H54 (cell line): Measurements from ENCODE around the gene TIE1.
A peak's percentile ranks its signal among the peaks of the same experiment; 100 is the strongest.

Source experiments
- DNase-seq: peaks from one replicate; pipeline ENCODE4 v3.0.0; 2011; ENCODE audit warnings: low spot score, mixed read lengths; ENCODE audit not compliant: insufficient read length
- FAIRE-seq: peaks from 3 replicates; lab custom pipeline; 2011; peaks lifted over from hg19 to GRCh38; lab: Jason Lieb, UNC
- POLR2A ChIP-seq: IDR thresholded peaks from 2 replicates; pipeline ENCODE4 v1.6.1; 2011; ENCODE audit warnings: low read depth, mild to moderate bottlenecking, low read length

The TIE1 gene

GRCh38 chr1:43316738-43317520, 16.1 kb downstream of the TIE1 start:
- no peak for TF ChIP-seq POLR2A
- no peak for FAIRE-seq
- DNase-seq, result no peak

GRCh38 chr1:43317817-43318471, 17.2 kb downstream of the TIE1 start:
- DNase-seq, result no peak
- no peak for FAIRE-seq
- no peak for TF ChIP-seq POLR2A

GRCh38 chr1:43318831-43319230, 18.0 kb downstream of the TIE1 start:
- FAIRE-seq (no peak), DNase-seq (no peak)
- no peak for TF ChIP-seq POLR2A

- no peak for TF ChIP-seq POLR2A
- FAIRE-seq, result no peak
- no peak for DNase-seq
Observed at GRCh38 chr1:43319288-43319687, 18.5 kb downstream of the TIE1 start.

- TF ChIP-seq POLR2A, result no peak
- no peak for DNase-seq
- FAIRE-seq, result no peak
Observed at GRCh38 chr1:43319766-43320165, 19.0 kb downstream of the TIE1 start.

GRCh38 chr1:43321331-43321891, 20.6 kb downstream of the TIE1 start:
- DNase-seq (no peak), FAIRE-seq (no peak)
- TF ChIP-seq POLR2A, result no peak

- TF ChIP-seq POLR2A, result no peak
- FAIRE-seq, result no peak
Observed at GRCh38 chr1:43322506-43322905, 21.7 kb downstream of the TIE1 start.

GRCh38 chr1:43324810-43325209, 24.0 kb downstream of the TIE1 start:
- TF ChIP-seq POLR2A, result no peak
- no peak for DNase-seq
- FAIRE-seq, result no peak

More at GRCh38 chr1:43322506-43322905, 21.7 kb downstream of the TIE1 start:
- no peak for DNase-seq

- DNase-seq, result no peak
- no peak for TF ChIP-seq POLR2A
- no peak for FAIRE-seq
Observed at GRCh38 chr1:43325381-43325780, 24.6 kb downstream of the TIE1 start.

- FAIRE-seq, result no peak
- TF ChIP-seq POLR2A, result no peak
- DNase-seq, result no peak
Observed at GRCh38 chr1:43327549-43328292, 26.9 kb downstream of the TIE1 start.

GRCh38 chr1:43329995-43330751, 29.4 kb downstream of the TIE1 start:
- DNase-seq (peak; percentile 90), FAIRE-seq (peak; percentile 91)
- TF ChIP-seq POLR2A, result no peak

- FAIRE-seq (no peak), DNase-seq (no peak)
- TF ChIP-seq POLR2A, result no peak
Observed at GRCh38 chr1:43331688-43332087, 30.9 kb downstream of the TIE1 start.

GRCh38 chr1:43334453-43335205, 33.8 kb downstream of the TIE1 start:
- DNase-seq (no peak), FAIRE-seq (no peak)
- no peak for TF ChIP-seq POLR2A
